H4 (cell line): Measurements from ENCODE around the gene OGG1. TPM values are rescaled to one million over a fixed set of nuclear protein-coding genes. Genes with fewer than 3 reads are reported as not detected.

Experiments used
- DNase-seq: peaks from one replicate; pipeline ENCODE4 v3.0.0-alpha.2; 2015; ENCODE audit warnings: low spot score
- total RNA-seq: library from RNA; depleted of rRNA; stranded (reverse); fragments of >200 nt; shearing (Covaris generic); gene quantifications from 2 replicates; pipeline ENCODE4 v1.2.3, GENCODE V29; 2014; rRNA removed

Gene OGG1
- total RNA-seq, 1 experiment from 2014 or later, result 13.0 TPM

DNA sequence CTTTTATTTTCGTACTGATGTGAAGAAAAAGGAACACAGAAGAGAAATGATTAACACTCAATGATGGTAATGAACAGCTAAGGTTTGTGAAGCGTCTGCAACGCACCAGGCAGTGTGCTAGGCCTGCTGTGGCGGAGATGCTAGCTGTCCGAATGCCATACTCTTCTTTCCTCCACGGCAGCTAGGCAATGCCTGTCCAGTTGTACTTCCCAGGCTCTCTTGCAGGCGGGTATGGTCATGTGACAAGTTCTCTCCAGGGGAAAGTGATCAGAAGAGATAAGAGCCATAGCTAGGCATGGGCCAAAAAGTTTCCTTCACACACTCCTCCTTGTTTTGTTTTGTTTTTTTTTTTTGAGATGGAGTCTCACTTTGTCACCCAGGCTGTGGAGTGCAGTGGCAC is 35.9 kb downstream of the OGG1 start:
- no peak for DNase-seq

- no peak for DNase-seq
These were observed 36.5 kb downstream of the OGG1 start for GRCh38 chr3:9786209-9786739.

- DNase-seq, result no peak
These were observed 37.3 kb downstream of the OGG1 start for GRCh38 chr3:9786825-9787669.

DNA sequence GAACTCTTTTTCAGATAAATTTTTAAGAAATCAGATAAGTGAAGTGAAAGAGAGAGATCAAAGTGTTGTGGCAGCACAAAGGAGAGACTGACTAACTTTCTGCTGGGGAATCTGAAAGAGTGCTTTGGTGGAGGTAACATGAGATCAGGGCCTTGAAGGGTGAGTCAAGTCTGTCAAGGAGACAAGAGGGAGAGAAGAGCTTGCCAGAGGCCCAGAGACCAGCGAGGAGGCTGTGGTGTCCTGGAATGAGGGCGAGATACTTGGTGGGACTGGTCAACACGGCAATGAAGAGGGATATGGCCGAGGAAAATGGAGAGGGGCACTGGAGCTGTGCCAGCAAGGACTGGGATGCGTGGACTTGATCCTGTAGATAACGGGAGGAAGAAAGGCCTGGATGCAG is 38.0 kb downstream of the OGG1 start:
- DNase-seq, result no peak

GRCh38 chr3:9791127-9791526 is 41.4 kb downstream of the OGG1 start:
- DNase-seq, result no peak

DNA sequence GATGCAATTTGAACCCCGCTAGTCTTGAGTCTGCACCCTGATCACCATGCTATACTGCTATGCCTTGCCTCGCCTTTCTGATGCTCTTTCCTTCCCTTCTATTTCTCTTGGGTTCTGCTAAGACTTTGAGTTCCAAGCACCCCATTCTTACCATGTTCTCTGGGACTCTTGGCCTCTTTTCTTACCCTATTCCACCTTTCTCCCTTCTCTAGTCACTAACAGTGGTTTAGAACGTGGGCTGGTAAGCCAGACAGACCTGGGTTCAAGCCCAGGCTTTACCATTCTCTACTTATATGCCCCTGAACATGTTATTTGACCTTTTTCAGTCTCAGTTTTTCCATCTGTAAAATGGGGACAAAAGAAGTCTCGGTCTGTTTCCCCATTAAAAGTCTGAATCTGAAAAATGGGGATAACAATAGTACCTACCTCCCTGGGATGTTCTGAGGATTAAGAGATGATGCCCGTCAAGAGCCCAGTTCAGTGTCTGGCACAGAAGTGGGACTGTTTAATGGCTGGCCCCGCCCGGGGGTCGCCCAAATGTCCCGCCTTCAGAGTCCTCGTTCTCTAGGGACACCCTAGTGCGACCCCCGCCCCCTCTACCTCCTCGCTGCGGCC is 42.1 kb downstream of the OGG1 start:
- DNase-seq, result no peak

DNA sequence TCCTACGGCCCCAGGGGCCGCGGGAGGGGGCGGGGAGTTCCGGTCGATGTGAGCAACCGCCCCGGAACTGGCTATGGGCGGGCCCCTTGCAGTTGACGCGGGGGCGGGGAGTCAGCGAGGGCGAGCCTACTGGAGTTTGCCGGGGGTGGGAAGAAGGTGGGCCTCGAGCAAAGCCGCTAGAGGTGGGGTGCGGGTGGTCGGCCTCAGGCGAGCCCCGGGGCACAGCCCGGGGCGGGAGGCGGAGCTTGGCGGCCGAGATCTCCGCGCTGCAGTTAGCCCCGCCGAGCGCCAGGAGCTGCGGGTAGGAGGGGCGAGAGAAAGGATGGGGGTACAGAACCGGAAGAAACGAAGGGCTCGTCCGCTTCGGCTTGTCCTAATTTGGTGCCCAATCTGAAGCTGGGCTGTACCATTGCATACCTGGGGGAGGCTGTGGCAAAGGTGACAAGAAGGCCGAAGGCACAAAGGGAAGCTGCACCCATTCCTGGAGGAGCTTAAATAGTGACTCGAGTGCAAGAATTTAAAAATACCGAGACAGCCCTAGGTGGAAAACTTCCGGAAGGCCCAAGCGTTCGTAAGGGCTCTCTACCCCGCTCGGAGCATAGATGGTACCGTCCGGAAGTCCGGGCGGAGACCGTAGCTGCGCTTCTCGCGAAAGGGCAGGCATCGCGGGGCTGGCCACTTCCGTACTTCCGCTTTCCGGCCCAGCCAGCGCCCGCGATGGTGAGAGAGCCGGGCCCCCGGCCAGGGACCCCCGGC is 42.8 kb downstream of the OGG1 start, which contains the start of the genes ARPC4 and TADA3:
ARPC4 (plus strand) TSS at position 678 of the 756 bp plus-strand sequence; CDS start at position 718, 40 bp downstream.
TADA3 (minus strand) TSS at position 69 of the 756 bp plus-strand sequence. CDS start 1,007 bp downstream, outside the sequence.
- DNase-seq, result peak; percentile 94

DNA sequence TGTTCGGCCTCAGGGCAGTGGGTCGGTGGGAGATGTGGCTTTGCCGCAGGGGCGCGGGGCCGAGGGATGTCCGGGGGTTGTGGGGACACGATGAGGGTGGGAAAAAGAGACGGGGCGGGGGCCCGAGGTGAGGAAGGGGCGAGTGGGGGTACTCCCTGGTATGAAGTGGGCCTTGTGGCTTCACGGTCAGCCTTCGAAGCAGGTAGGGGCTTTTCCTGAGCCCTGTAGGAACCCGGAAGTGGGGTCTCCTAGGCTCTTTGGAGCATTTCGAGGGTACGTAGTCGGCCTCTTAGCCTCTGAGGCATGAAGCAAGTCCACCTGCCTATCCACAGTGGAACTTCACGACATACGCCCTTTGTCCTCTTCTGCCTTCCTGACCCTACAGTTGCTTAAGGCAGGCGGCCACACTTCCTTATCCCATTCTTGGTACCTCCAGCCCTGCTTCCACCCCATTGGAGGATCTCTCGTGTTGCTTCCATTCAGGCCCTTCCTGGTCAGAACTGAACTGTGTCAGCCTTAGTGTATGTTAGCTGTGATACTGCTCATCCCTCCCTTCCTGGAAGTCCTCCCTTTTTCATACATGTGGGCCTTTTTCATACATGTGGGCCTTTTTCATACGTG is 43.5 kb downstream of the OGG1 start:
- no peak for DNase-seq

GRCh38 chr3:9794400-9794799 is 44.6 kb downstream of the OGG1 start:
- DNase-seq, result no peak

DNA sequence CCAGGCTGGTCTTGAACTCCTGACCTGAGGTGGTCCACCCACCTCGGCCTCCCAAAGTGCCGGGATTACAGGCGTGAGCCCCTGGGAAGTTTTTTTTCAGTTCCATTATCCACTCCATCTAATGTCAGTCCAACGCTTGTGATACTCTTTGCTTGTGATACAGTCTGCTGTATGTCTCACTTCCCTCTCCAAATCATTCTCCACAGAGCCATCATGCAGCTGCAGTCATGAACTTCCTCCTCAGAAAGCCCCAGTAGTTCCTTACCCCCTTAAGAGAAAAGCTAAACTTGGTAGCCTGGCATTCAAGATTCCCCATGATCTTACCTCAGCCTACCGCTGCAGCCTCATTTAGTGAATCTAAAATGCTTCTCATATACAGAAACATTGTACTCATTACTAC is 45.5 kb downstream of the OGG1 start:
- no peak for DNase-seq

DNA sequence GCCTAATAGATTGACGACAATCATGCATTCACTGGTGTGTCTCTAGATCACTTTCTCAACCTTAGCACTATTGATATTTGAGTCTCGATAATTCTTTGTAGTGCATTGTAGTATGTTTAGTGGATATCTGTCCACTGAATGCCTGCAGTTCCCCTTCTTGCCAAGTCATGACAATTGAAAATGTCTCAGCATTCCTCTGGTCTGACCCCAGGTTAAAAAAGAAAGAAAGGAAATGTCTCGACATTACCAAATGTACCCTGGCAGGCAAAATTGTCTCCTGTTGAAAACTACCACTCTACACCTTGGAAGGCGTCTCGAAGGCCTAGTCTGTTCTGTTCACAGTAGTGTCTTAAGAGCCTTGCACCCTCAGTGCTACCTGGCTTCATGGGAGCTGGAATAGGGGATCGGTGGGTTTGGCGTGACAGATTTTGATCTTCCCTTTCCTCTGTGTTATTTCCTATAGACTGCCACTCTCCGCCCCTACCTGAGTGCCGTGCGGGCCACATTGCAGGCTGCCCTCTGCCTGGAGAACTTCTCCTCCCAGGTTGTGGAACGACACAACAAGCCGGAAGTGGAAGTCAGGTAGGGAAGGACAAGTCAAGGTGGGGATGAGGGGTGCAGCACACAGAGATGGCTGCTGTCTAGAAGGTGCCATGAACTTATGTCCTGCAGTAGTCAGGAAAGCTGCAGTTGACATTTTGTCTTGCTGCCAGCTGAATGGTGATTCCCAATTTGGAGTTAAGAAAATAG is 47.6 kb downstream of the OGG1 start:
- no peak for DNase-seq

DNA sequence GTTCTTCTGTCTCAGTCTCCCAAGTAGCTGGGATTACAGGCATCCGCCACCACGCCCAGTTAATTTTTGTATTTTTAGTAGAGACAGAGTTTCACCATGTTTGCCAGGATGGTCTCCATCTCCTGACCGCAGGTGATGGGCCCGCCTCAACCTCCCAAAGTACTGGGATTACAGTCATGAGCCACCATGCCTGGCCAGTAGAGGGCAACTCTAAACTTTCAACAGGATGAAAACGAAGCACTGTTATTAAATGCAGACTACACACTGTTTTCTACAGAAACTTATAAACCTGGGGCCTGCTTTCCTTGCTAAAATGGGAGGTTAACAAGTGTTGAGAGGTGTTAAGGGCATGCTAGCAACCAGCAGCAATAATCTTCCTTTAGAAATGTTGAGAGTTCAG is 50.8 kb downstream of the OGG1 start:
- DNase-seq, result no peak

GRCh38 chr3:9803494-9803893 is 53.7 kb downstream of the OGG1 start:
- no peak for DNase-seq

DNA sequence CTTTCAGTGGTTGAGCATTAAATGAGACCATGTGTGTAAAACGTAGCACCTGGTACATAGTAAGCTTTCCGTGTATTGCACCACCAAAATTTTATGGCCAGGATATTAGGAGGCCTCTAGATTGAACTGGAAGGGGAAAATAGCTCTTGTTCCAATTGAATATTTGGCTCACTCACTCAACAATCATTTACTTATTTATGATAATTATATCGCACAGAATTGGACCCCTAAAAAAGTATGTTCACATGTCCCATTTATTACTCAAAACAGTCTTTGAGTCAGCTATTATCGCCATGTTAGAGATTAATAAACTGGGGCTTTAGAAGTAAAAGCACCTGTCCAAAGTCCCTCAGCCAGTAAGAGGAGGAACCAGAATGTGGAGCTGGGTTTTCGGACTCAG is 55.2 kb downstream of the OGG1 start:
- DNase-seq, result no peak

- DNase-seq, result no peak
These were observed 56.4 kb downstream of the OGG1 start for GRCh38 chr3:9806137-9806536.

Other genes starting within 250 kb of the OGG1 start
- 0.02 TPM in 1 of 2 replicates, not detected in the other for gene LHFPL4, start 196.1 kb upstream of the OGG1 start, total RNA-seq
- 20.2 and 24.4 TPM in 2 replicates for gene MTMR14, start 100.4 kb upstream of the OGG1 start, total RNA-seq
- 0.31 TPM in 1 of 2 replicates, not detected in the other for gene CPNE9, start 46.1 kb upstream of the OGG1 start, total RNA-seq
- gene BRPF1, start 18.2 kb upstream of the OGG1 start, total RNA-seq, result 10.1 and 10.6 TPM in 2 replicates
- gene CAMK1, start 20.0 kb downstream of the OGG1 start, total RNA-seq, result 4.9 and 16.6 TPM in 2 replicates
- gene TADA3, start 42.5 kb downstream of the OGG1 start, total RNA-seq, result 81.5 and 95.9 TPM in 2 replicates
- gene ARPC4, start 43.1 kb downstream of the OGG1 start, total RNA-seq, result 227 and 296 TPM in 2 replicates
- gene TTLL3, start 60.3 kb downstream of the OGG1 start, total RNA-seq, result 4.4 and 5.4 TPM in 2 replicates
- gene RPUSD3, start 94.1 kb downstream of the OGG1 start, total RNA-seq, result 33.7 and 44.5 TPM in 2 replicates
- gene CIDEC, start 130.3 kb downstream of the OGG1 start, total RNA-seq, result not detected in 2 replicates
- gene JAGN1, start 140.7 kb downstream of the OGG1 start, total RNA-seq, result 35.7 and 46.1 TPM in 2 replicates
- not detected in 2 replicates for gene IL17RE, start 152.9 kb downstream of the OGG1 start, total RNA-seq
- 23.0 and 32.4 TPM in 2 replicates for gene IL17RC, start 167.1 kb downstream of the OGG1 start, total RNA-seq
- gene CRELD1, start 183.9 kb downstream of the OGG1 start, total RNA-seq, result 7.4 and 8.7 TPM in 2 replicates
- gene PRRT3, start 202.5 kb downstream of the OGG1 start, total RNA-seq, result 3.0 and 3.4 TPM in 2 replicates
- 87.1 and 117 TPM in 2 replicates for gene EMC3, start 236.9 kb downstream of the OGG1 start, total RNA-seq